Activated gamma-delta T cell (primary cell): ENCODE results near the gene PRSS56.

Source experiments
- DNase-seq: peaks from one replicate; lab custom pipeline; 2025; lab: John Stamatoyannopoulos, UW

Gene PRSS56

DNA sequence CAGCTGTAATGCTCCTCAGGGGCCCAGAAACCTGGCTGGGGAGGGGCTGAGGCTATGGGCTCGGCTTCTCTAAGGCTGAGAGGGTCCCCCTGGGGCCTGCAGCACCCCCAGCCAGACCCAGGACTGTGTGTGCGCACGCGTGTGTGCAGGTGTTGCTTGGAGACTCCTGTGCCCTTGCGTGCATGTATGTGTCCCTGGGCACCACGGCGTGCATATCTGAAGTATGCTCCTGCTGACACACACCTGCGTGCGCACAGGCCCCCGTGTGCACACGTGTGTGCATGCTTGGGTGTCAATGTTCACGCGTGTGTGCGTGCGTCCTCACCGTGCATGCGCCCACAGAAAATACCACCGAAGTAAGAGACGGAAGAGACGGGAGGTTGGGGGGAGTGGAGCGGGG is 17.7 kb upstream of the PRSS56 start:
- DNase-seq: no peak

GRCh38 chr2:232502911-232503808 is 17.0 kb upstream of the PRSS56 start:
- peak; percentile 26 for DNase-seq

- DNase-seq: no peak
These were observed 16.3 kb upstream of the PRSS56 start for GRCh38 chr2:232503809-232504323.

GRCh38 chr2:232504438-232504837 is 15.8 kb upstream of the PRSS56 start:
- no peak for DNase-seq

- DNase-seq: no peak
These were observed 14.3 kb upstream of the PRSS56 start for GRCh38 chr2:232505856-232506255.

DNA sequence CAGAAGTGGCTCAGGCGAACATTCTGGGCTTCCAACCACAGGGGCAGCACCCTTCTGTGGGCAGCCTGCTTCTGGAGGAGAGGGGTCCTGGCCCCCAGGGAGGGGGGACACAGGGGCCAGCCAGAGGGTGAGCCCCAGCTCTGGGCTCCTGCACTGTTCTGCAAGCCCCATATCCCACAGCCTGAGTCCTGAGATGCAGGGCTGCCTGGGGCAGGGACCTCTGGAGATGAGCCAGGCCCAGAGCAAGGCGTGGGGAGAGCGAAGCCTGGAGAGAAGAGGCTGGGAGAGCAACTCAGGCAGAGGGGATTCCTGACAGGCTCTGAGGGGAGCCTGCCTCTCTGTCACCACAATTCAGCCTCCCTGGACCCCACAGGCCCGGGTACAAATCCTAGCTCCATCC is 13.5 kb upstream of the PRSS56 start:
- no peak for DNase-seq

DNA sequence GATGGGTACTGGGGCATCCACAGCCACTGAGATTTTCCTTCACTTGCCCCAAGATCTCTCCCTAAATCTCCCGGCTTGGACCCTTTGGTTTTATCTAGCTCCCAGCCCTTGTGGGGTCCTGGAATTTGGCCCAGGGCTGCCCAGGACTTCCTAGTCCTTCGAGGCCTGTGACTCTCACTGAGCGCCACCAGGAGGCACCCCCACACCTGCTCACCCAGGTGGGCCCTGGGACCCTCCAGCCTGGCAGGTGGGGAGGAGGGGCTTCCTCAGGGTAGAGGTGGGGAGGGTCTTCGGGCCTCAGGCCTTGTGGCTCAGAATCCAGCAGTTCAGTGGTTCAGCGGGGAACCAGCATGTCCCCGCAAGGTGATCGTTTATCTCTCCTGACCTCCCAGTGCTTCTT is 11.9 kb upstream of the PRSS56 start:
- no peak for DNase-seq

DNA sequence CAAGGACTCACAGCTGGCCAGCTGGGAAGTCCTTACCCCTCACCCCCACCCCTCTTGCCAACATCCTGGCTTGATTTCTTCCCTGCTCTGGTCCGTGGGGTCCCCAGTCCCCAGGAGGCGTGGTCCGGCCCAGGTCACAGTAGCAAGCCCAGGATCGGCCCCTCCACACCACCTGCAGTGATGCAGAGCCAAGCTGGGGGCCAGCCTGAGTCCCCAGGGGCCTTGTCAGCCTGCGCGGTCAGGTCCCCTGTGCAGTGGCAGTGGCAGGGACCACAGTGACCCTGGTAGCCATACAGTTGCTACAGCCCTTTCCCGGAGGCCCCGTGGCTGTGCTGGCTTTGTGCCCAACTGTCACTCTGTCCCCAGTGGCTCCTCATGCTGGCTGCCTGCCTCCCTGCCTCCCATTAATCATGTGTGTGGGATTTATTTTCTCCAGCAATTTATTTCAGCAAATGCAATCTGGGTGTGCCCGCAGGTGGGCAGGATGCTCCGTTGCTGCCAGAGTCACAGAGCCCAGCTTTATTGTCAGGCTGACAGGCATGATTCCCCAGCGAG is 8.8 kb upstream of the PRSS56 start:
- DNase-seq: no peak

- no peak for DNase-seq
These were observed 7.6 kb upstream of the PRSS56 start for GRCh38 chr2:232512602-232513001.

DNA sequence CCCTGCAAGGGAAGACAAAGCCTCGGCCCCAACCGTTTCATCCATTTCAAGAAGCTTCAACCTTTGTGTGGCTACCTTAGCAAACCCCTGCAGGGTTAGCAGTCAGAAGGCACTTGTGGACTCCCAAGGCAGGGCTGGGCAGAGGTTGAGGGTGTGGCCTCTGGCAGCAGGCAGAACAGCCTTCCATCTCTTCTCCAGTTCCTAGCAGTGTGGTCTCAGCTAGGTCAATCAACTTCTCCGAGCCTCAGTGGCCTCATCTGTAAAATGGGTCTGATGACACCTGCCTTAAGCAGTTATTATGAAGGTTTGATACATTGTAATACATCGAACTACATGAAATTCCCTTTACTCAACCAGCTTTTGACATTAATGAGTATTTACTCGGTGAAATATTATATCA is 6.8 kb upstream of the PRSS56 start:
- no peak for DNase-seq

- DNase-seq: no peak
These were observed 4.5 kb upstream of the PRSS56 start for GRCh38 chr2:232515639-232516038.

GRCh38 chr2:232516551-232516950 is 3.6 kb upstream of the PRSS56 start:
- no peak for DNase-seq

- DNase-seq: no peak
These were observed 1.3 kb upstream of the PRSS56 start for GRCh38 chr2:232518844-232519243.

GRCh38 chr2:232520489-232520888 is 301 bp downstream of the PRSS56 start:
- DNase-seq: no peak

DNA sequence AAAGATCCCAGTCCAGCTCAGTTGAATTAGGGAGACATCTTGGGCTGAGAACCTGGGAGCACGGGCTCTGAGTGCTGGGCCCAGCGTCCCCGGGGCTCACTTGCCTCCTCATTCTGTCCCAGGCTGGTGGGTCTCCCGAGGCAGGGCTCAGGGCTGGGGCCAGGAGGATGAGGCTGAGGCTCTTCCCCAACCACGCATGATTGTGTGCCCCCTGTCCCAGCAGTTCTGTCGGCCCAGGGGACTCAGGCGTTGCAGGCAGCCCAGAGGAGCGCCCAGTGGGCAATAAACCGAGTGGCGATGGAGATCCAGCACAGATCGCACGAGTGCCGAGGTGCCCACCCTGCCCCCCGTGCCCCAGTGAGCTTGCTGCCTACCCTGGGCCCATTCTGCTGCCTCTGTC is 910 bp downstream of the PRSS56 start:
- DNase-seq: no peak

- peak; percentile 45 for DNase-seq
These were observed 1.9 kb downstream of the PRSS56 start for GRCh38 chr2:232521959-232522622.

DNA sequence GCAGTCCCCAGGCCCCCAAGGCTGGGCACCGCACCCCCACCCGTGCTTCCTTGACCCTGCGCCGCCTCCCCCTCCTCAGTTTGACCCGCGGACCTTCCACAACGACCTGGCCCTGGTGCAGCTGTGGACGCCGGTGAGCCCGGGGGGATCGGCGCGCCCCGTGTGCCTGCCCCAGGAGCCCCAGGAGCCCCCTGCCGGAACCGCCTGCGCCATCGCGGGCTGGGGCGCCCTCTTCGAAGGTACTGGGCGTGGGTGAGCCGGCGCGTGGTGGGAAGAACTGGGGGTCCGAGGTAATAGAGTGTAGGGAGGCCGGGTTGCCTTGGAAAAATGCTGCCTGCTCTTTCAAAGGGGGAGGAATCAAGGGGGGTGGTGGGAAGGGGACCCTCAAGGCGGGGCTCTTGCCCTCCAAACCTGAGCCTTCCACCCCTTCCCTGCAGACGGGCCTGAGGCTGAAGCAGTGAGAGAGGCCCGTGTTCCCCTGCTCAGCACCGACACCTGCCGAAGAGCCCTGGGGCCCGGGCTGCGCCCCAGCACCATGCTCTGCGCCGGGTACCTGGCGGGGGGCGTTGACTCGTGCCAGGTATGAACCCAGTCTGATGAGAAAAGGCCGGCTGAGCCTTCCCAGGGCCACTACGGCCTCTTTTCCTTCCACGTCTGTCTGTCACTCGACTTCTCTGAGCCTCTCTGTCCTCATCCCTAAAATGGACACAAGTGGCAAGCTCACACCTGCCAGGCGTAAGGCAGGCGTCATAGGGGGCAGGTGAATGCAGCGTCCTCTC is 2.6 kb downstream of the PRSS56 start:
- DNase-seq: no peak

- DNase-seq: no peak
These were observed 3.2 kb downstream of the PRSS56 start for GRCh38 chr2:232523402-232523681.

- no peak for DNase-seq
These were observed 3.8 kb downstream of the PRSS56 start for GRCh38 chr2:232523682-232524597.

- DNase-seq: no peak
These were observed 4.6 kb downstream of the PRSS56 start for GRCh38 chr2:232524771-232525170.

DNA sequence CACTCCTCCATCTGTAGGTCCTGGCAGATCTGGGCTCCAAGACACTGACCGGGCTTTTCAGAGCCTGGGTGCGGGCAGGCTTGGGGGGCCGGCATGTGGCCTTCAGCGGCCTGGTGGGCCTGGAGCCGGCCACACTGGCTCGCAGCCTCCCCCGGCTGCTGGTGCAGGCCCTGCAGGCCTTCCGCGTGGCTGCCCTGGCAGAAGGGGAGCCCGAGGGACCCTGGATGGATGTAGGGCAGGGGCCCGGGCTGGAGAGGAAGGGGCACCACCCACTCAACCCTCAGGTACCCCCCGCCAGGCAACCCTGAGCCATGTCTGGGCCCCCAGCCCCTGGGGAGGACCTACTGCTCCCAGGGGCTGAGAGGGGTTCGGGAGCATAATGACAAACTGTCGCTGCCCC is 5.0 kb downstream of the PRSS56 start:
- DNase-seq: no peak
